HCT116 (cell line): Measurements from ENCODE around the gene ZNF227. TPM values are rescaled to one million over a fixed set of nuclear protein-coding genes. Genes with fewer than 3 reads are reported as not detected.
"Not testable (repeated sequence)": the region's sequence is repeated elsewhere in the genome, so short reads cannot be mapped to it uniquely, and the experiment has no call there.

Source experiments
- ATAC-seq: fragments of 200-7000 bp; cut with Tn5 transposase; 2 replicates; pipeline ENCODE4 v1.9.1; 2020; ENCODE audit warnings: mild to moderate bottlenecking, moderate library complexity
- BruUV-seq: library from RNA; stranded (reverse); fragments of 400-500 nt; replicated peaks from 2 replicates; lab custom pipeline; 2021; lab: Mats Ljungman, UMichigan
- CTCF ChIA-PET: fragments of 300-600 bp; sonication (Branson Sonifier 250); formaldehyde crosslinking; loops from one replicate; lab custom pipeline; 2021; ENCODE audit warnings: antibody characterized with exemption; lab: Charles Lee
- POLR2A ChIA-PET: fragments of 300-600, 350-600 bp; sonication (Branson Sonifier 250); formaldehyde crosslinking; loops from one replicate; lab custom pipeline; 2021; ENCODE audit warnings: antibody characterized with exemption; lab: Charles Lee
- RAD21 ChIA-PET, 2 experiments: fragments of 300-600 bp; sonication (Branson Sonifier 250); formaldehyde crosslinking; loops; one replicate each; lab custom pipeline; 2023; ENCODE audit warnings: low total read pairs in 2 of 2; ENCODE audit not compliant: uncharacterized antibody in 2 of 2, unreplicated experiment in 2 of 2, low non-redundant PET in 1 of 2; lab: Charles Lee
- DNase-seq: peaks from one replicate; pipeline ENCODE4 v3.0.0-alpha.2; 2010; ENCODE audit warnings: low read depth, low spot score
- H2AFZ ChIP-seq: fragments of 200-600 bp; shearing (Covaris generic), sonication (generic); 2 replicates; pipeline ENCODE4 v1.6.1; 2017; ENCODE audit warnings: low read depth, mixed run types, mixed read lengths, antibody characterized with exemption, low read length; ENCODE audit not compliant: poor library complexity, severe bottlenecking
- H3K27ac ChIP-seq: 2 replicates; pipeline ENCODE4 v1.5.1; 2012; ENCODE audit warnings: low read depth, low read length
- H3K27me3 ChIP-seq: fragments of 200-600 bp; sonication (generic); 2 replicates; pipeline ENCODE4 v1.6.1; 2016; ENCODE audit warnings: mixed run types, low read length, mixed read lengths; ENCODE audit not compliant: insufficient read depth
- H3K36me3 ChIP-seq, 2 experiments: fragments of 200-500 bp in 1 of 2; fragments of 200-600 bp in 1 of 2; sonication (Bioruptor generic) in 1 of 2; sonication (generic) in 1 of 2; 2 replicates each; pipeline versions ENCODE4 v1.5.1 to v1.6.1; 2014 to 2016; ENCODE audit warnings: low read length in 2 of 2, inconsistent platforms in 1 of 2, mixed read lengths in 1 of 2, mixed run types in 1 of 2; ENCODE audit not compliant: insufficient read depth in 2 of 2, control insufficient read depth in 1 of 2
- H3K4me1 ChIP-seq, 2 experiments: fragments of 200-600 bp in 1 of 2; sonication (generic) in 1 of 2; 2 replicates each; pipeline versions ENCODE4 v1.5.1 to v1.6.1; 2012 to 2017; ENCODE audit warnings: low read length in 2 of 2, inconsistent platforms in 1 of 2, mild to moderate bottlenecking in 1 of 2, mixed read lengths in 1 of 2, mixed run types in 1 of 2, moderate library complexity in 1 of 2; ENCODE audit not compliant: insufficient read depth in 2 of 2, control insufficient read depth in 1 of 2
- H3K4me2 ChIP-seq: fragments of 200-600 bp; sonication (generic); 2 replicates; pipeline ENCODE4 v1.6.1; 2017; ENCODE audit warnings: mixed run types, low read length, mixed read lengths
- H3K4me3 ChIP-seq, 2 experiments: fragments of 200-600 bp in 1 of 2; sonication (generic) in 1 of 2; replicated peaks in 1 of 2; 2 replicates each; pipeline ENCODE4 v1.5.1; 2011 to 2016; ENCODE audit warnings: low read length in 2 of 2, control low read depth in 1 of 2, low read depth in 1 of 2, mild to moderate bottlenecking in 1 of 2, mixed read lengths in 1 of 2, mixed run types in 1 of 2
- H3K79me2 ChIP-seq: fragments of 200-600 bp; sonication (generic); 2 replicates; pipeline ENCODE4 v1.6.1; 2017; ENCODE audit warnings: mild to moderate bottlenecking, mixed run types, low read length, moderate library complexity, mixed read lengths; ENCODE audit not compliant: insufficient read depth
- H3K9ac ChIP-seq: fragments of 200-600 bp; sonication (generic); 2 replicates; pipeline ENCODE4 v1.6.1; 2016; ENCODE audit warnings: low read length, mixed read lengths
- H3K9me2 ChIP-seq: fragments of 200-600 bp; sonication (generic), shearing (Covaris generic); 2 replicates; pipeline ENCODE4 v1.6.1; 2017; ENCODE audit warnings: mixed run types, mild to moderate bottlenecking, moderate library complexity; ENCODE audit not compliant: insufficient read depth
- H3K9me3 ChIP-seq, 2 experiments: fragments of 200-500 bp in 1 of 2; fragments of 200-600 bp in 1 of 2; sonication (Bioruptor generic) in 1 of 2; sonication (generic) in 1 of 2; 2 replicates each; pipeline ENCODE4 v1.6.1; 2014 to 2017; ENCODE audit warnings: low read length in 2 of 2, mixed read lengths in 2 of 2, inconsistent platforms in 1 of 2, low read depth in 1 of 2, mild to moderate bottlenecking in 1 of 2, mixed run types in 1 of 2, moderate library complexity in 1 of 2; ENCODE audit not compliant: control insufficient read depth in 1 of 2, insufficient read depth in 1 of 2
- H4K20me1 ChIP-seq: fragments of 200-600 bp; sonication (generic), shearing (Covaris generic); 2 replicates; pipeline ENCODE4 v1.6.1; 2017; ENCODE audit warnings: mixed run types, mild to moderate bottlenecking, moderate library complexity; ENCODE audit not compliant: insufficient read depth
- SRF ChIP-seq: IDR thresholded peaks from 2 replicates; pipeline ENCODE4 v1.6.1; 2012; ENCODE audit warnings: low read depth
- TCF7L2 ChIP-seq: IDR thresholded peaks from 2 replicates; pipeline ENCODE4 v1.7.0; 2011; ENCODE audit warnings: borderline replicate concordance, inconsistent platforms; ENCODE audit not compliant: insufficient read depth, insufficient read length; ENCODE audit errors: extremely low read depth
- ZNF274 ChIP-seq: fragments of 200-500 bp; sonication (Bioruptor generic); IDR thresholded peaks from 2 replicates; pipeline ENCODE4 v1.6.1; 2014; ENCODE audit warnings: mild to moderate bottlenecking, low read depth, low read length, inconsistent platforms
- intact Hi-C: fragments of 100-400 bp; cut with micrococcal nuclease; formaldehyde crosslinking; loops from 2 replicates; pipeline ENCODE4 v1.10.0; 2022
- total RNA-seq: library from RNA; stranded (reverse); gene quantifications from one replicate; pipeline ENCODE4 v1.2.1, GENCODE V29; 2021; ENCODE audit not compliant: unreplicated experiment

The ZNF227 gene
- total RNA-seq, 1 experiment from 2014 or later, result 14.4 TPM

- TF ChIP-seq ZNF274 (no peak), TCF7L2 (no peak), SRF (no peak)
- TF ChIP-seq, all 23 proteins: peak for 0
Observed at GRCh38 chr19:44212866-44213346, 574 bp downstream of the ZNF227 start (continued).

GRCh38 chr19:44219926-44220325, 7.6 kb downstream of the ZNF227 start:
- RAD21 ChIA-PET, BruUV-seq, H2AFZ ChIP-seq, POLR2A ChIA-PET, CTCF ChIA-PET, H3K9me3 ChIP-seq, H3K27ac ChIP-seq, ATAC-seq, H3K4me3 ChIP-seq, DNase-seq, H3K9ac ChIP-seq, H3K4me1 ChIP-seq, H4K20me1 ChIP-seq, H3K27me3 ChIP-seq, H3K4me2 ChIP-seq, H3K9me2 ChIP-seq, intact Hi-C loops: not testable (repeated sequence)
- H3K79me2 ChIP-seq, result peaks cover 12% of the 10 kb centered on the region; the same call in 1 of the 2 replicates
- H3K36me3 ChIP-seq, result peaks cover 9 to 25% of the 10 kb centered on the region in 2 experiments; a peak in 3 of 4 replicates

DNA sequence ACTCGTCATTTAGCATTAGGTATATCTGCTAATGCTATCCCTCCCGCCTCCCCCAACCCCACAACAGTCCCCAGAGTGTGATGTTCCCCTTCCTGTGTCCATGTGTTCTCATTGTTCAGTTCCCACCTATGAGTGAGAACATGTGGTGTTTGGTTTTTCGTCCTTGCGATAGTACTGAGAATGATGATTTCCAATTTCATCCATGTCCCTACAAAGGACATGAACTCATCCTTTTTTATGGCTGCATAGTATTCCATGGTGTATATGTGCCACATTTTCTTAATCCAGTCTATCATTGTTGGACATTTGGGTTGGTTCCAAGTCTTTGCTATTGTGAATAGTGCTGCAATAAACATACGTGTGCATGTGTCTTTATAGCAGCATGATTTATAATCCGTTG, 8.4 kb downstream of the ZNF227 start:
- H4K20me1 ChIP-seq, H2AFZ ChIP-seq, POLR2A ChIA-PET, H3K9me2 ChIP-seq, DNase-seq, ATAC-seq, H3K79me2 ChIP-seq, intact Hi-C loops, H3K27ac ChIP-seq, BruUV-seq, H3K4me1 ChIP-seq, H3K4me2 ChIP-seq, H3K9ac ChIP-seq, CTCF ChIA-PET, H3K9me3 ChIP-seq, H3K27me3 ChIP-seq, RAD21 ChIA-PET, H3K4me3 ChIP-seq: not testable (repeated sequence)
- peaks cover 9 to 22% of the 10 kb centered on the region in 2 experiments; a peak in 2 of 4 replicates for H3K36me3 ChIP-seq

- H3K27ac ChIP-seq, intact Hi-C loops, H4K20me1 ChIP-seq, POLR2A ChIA-PET, H3K27me3 ChIP-seq, H3K9ac ChIP-seq, H3K79me2 ChIP-seq, H3K9me3 ChIP-seq, RAD21 ChIA-PET, ATAC-seq, H2AFZ ChIP-seq, H3K9me2 ChIP-seq, H3K4me2 ChIP-seq, H3K4me3 ChIP-seq, CTCF ChIA-PET, H3K4me1 ChIP-seq, DNase-seq, BruUV-seq: not testable (repeated sequence)
- H3K36me3 ChIP-seq, result peaks cover 9 to 21% of the 10 kb centered on the region in 2 experiments; a peak in 2 of 4 replicates
Observed at GRCh38 chr19:44221291-44221690, 9.0 kb downstream of the ZNF227 start.
